T-helper 2 cell treated with Interferon-gamma antibody and Interleukin-4, amounts not matched to agents 100 ng/mL and 5 ng/mL, for 36 hours (primary cell): ENCODE measurements around the gene ELL2. TPM values are rescaled to one million over a fixed set of nuclear protein-coding genes. Genes with fewer than 3 reads are reported as not detected.

Source experiments
- intact Hi-C: fragments of 100-400 bp; cut with micrococcal nuclease; formaldehyde crosslinking; loops from one replicate; pipeline ENCODE4 v1.15.1; 2023
- total RNA-seq: library from RNA; stranded (reverse); gene quantifications from 2 replicates; pipeline ENCODE4 v1.2.3, GENCODE V29; 2022

The ELL2 gene
- total RNA-seq, 1 donor from 2014 or later, result 31.7 TPM

DNA sequence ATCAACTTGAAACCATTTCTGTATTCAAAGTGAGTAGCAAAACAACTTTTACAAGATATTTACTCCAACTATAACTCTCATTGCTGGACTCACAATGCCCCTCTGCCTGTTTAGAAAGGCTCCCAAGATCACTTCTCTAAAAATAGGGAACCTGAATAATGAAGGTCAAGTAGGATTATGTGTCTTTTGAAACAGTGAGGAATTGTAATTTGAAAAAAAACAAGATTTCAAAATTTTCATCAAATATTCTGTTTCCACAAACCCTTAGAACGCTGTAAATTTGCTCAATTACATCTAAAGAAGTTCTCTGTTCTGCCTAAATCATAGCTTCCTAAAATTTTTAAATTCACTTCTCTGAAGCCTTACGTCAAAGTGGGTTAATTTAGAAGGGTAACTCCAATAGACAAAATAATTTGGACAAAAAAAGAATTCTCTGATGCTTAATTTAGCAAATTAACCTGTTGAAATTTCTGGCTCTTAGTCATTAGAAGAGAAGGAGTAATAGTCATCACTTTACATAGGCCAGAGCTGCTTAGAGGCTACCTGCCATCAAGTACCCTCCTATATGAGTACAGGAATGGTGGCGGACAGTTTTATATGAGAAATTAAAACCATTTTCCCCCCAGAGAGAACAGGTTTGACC lies 4.0 kb downstream of the ELL2 start:
- intact Hi-C loops, result no loop called here

- intact Hi-C loops, result no loop called here
These were observed 4.8 kb downstream of the ELL2 start for GRCh38 chr5:95956900-95957293.

DNA sequence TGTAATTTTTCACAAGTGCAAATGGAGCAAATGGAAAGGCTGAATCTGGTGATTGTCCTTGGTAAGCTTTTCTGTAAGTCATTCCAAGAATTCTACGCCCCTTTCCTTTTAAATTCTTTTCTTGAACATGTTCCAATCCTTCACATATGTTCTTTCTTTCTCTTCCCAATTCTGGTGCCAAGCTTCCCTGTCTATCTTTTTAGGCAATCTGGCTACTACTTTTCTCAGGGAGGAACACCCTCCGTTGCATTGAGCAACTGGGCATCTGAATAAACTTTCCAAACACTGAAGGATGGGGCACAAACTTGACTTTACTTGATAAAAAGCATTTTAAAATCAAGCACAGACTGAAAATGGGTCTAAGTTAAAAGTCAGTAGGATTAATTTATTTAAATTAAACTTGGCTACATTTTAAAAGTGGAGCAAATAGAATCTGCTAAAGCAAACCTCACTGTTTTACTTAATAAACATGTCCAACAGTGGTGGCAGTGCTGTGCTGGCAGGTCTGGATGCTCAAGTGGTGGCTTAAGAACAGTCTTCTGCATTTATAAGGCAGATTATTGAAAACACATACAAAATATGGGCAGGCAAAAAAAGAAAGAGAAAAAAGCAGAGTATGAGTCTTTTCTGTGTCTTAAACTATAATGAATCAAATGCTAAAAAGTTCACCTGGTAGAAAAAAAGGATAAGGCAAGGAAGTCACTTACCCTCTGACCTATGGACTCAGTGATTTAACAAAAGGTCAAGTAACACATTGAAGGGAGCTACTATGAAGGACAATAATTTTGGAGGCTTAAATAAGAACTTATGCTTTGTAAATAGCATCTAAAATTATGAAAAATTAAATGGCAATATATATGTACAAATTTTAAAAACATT lies 5.4 kb downstream of the ELL2 start:
- intact Hi-C loops, result no loop called here

GRCh38 chr5:95954716-95955115 lies 6.9 kb downstream of the ELL2 start:
- intact Hi-C loops, result no loop called here

DNA sequence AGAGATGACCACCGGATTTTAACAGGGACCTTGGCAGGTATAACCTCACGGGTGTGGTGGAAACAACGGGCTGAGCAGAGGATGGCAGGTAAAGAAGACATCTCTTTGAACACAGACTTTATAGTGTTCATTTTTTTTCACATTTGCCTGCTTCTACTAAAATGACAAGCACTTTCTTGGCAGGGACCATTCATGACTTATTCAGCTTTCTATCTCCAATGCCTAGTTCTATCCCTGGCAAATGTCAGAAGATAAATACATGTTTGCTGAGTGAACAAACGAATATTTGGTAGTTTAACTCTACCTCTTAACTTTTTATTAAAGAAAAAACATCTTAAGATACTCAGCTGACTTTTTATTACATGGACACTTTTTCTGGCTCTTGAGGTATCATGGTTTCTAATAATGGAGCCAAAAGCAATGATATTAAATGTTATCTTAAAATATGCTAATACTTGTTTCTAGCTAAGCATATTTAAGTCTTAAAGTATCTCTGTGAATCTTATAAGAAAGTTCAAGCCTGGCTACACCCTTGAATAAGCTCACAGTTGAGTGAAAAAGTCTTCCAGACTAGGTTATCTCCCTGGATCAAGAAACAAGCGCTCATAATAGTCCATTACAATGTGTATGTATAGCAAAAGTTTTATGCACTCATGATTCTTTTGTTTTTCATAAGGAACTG lies 8.5 kb downstream of the ELL2 start:
- intact Hi-C loops, result no loop called here

DNA sequence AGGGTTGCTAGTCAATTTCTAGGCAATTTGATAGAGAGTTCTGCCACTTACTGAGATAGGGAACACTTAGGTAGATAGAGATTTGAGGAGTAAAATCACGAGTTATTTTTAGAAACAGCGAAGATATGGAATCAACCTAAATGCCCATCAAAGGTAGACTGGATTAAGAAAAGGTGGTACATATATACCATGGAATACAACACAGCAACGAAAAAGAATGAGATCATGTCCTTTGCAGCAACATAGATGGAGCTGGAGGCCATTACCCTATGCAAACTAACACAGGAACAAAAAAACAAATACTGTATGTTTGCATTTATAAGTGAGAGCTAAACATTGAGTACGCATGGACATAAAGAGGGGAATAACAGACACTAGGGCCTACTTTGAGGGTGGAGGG lies 9.7 kb downstream of the ELL2 start:
- intact Hi-C loops, result no loop called here

DNA sequence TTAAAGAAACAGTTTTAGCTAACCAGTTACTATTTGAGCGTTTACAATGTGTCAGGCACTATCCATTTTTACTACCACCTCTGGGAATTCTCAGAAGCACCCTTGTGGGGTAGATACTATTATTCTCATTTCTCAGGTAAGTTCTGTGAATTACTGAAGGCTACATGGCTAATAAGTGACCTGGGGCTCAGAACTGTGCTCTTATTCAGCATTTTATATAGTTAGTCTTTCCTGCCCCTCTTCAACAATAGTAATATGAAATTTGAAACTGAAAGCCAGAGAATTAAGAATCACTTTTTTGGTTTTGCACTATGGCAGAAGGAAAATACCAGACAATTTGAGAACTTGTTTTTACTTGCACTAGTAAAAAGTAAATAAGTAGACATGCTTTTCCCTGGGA lies 11.8 kb downstream of the ELL2 start:
- intact Hi-C loops, result no loop called here

GRCh38 chr5:95948631-95949030 lies 13.0 kb downstream of the ELL2 start:
- intact Hi-C loops, result no loop called here

DNA sequence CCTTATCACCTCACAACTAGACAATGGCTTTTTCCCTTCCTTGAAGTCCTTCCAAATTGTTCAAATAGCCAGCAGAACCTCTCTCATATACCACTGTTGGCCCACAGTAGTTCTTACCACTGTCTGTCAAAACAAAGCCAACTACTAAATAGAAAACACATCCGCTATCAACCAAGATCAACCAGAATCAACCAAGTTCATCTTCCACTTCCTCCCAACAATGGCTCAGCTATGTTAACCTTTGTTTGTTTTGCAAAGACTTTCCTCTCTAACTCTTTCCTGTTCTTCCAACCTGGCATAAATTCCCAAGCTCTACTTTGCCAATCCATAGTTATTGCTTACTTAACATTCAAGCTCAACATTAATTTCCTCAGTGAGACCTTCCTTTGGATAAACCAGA lies 15.2 kb downstream of the ELL2 start:
- intact Hi-C loops, result no loop called here

GRCh38 chr5:95942968-95943367 lies 18.7 kb downstream of the ELL2 start:
- intact Hi-C loops, result no loop called here

GRCh38 chr5:95942414-95942813 lies 19.2 kb downstream of the ELL2 start:
- intact Hi-C loops, result no loop called here

DNA sequence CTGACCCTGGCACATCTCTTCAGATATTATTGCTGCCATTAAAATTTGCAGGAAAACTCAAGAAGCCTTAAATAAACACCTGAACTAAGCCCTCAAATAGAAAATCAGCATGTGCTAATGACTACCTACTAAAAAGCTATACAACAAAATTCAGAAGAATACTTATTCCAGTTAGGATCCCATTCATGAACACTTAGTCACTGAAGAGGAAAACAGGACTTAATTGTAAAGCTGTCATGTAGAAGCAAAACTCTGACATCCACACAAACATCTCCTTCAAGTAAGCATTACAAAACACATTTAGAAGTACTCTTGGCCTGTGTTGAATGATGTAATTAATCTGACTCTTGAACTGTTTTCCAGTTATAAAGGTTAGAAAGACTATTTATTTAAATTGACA lies 19.9 kb downstream of the ELL2 start:
- intact Hi-C loops, result no loop called here

- intact Hi-C loops, result no loop called here
These were observed 20.6 kb downstream of the ELL2 start for GRCh38 chr5:95940758-95941682.

DNA sequence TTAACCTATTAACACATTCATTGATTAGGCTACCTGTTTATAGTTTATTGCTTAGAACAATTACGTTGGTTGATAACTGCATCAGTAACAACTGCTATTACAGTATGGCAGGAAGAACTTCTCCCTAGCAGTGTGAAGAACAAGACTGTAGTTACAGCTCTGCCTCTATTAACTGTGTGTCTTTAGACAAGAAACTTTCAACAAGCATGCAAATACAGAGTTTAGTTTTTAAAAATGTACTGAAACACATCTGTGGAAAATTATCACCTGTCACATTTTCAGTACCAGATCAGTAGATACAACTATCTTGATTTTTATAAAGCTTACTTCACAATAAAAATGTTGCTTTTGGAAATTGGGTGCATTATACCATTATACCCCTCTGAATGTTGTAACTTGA lies 22.2 kb downstream of the ELL2 start:
- intact Hi-C loops, result no loop called here

GRCh38 chr5:95938766-95939165 lies 22.9 kb downstream of the ELL2 start:
- intact Hi-C loops, result no loop called here

GRCh38 chr5:95938347-95938746 lies 23.3 kb downstream of the ELL2 start:
- intact Hi-C loops, result no loop called here

GRCh38 chr5:95937607-95938152 lies 24.0 kb downstream of the ELL2 start:
- intact Hi-C loops, result no loop called here

- intact Hi-C loops, result no loop called here
These were observed 24.7 kb downstream of the ELL2 start for GRCh38 chr5:95936812-95937397.

- intact Hi-C loops, result no loop called here
These were observed 26.0 kb downstream of the ELL2 start for GRCh38 chr5:95935553-95936100.

DNA sequence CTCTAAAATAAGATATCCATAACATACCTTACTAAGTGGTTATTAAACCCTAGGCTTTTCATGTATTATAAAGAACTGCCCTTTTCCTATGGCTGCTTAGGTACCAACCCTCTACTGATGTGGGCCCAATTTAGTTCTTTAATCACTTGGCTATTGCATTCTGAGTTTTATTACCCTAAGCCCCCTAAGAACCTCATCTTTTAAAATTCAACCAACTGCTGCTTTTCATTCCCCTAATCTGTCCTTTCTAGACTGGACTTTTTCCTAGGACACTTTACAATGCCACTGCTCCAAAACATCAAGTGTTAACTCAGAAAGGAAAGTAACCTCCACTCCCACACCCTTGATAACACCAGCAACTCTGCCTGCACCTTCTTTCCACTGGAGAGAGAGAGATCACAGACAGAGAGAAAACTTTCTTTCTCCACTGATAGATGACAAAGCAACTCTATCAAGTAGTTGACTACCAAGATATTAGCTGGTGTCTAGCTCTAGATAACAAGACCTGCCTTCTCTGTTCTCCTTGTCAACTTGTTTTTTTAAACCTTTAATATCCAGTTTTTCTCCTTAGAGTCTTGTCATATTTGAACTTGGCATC lies 27.3 kb downstream of the ELL2 start:
- intact Hi-C loops, result no loop called here
